ENCODE measurements around the gene PGPEP1. TPM values are rescaled to one million over a fixed set of nuclear protein-coding genes. Genes with fewer than 3 reads are reported as not detected.

The PGPEP1 gene
- total RNA-seq, 1 donor from 2014 or later = 49.6 TPM

GRCh38 chr19:18384775-18385174 lies 44.4 kb downstream of the PGPEP1 start:
- intact Hi-C loops (cut with DNase I) = no loop called here
- DNase-seq (ENCODE audit: low spot score) (no peak), ATAC-seq (no peak)

DNA sequence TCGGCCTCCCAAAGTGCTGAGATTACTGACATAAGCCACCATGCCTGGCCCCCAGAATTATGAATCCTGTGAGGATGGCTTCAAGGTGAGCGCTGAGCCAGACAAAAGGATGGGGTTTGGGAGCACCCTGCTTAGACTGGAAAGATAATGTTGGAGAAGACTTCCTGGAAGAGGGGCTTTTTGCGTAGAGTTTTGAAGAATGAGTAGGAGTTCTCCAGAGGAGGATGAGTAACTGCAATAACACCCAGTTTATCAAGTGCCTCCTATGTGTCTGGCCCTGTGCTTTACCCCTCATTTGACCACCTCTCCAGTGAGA lies 44.9 kb downstream of the PGPEP1 start:
- intact Hi-C loops (cut with DNase I) = no loop called here
- DNase-seq (ENCODE audit: low spot score) (no peak), ATAC-seq (no peak)

- peak; percentile 82 for DNase-seq (ENCODE audit: low spot score)
Observed at GRCh38 chr19:18385675-18386542, 45.5 kb downstream of the PGPEP1 start, which contains the start of gene GDF15. TSS of gene GDF15 (plus strand) at chr19:18386158. CDS start at chr19:18386190, 32 bp downstream.

GRCh38 chr19:18386543-18387271 lies 46.3 kb downstream of the PGPEP1 start:
- intact Hi-C loops (cut with DNase I) = no loop called here
- ATAC-seq (peak; percentile 62), DNase-seq (ENCODE audit: low spot score) (no peak)

More at GRCh38 chr19:18385675-18386542, 45.5 kb downstream of the PGPEP1 start, which contains the start of gene GDF15:
- peak; percentile 70 for ATAC-seq
- intact Hi-C loops (cut with DNase I) = no loop called here

GRCh38 chr19:18388100-18388959 lies 47.9 kb downstream of the PGPEP1 start:
- ATAC-seq (peak; percentile 76), DNase-seq (ENCODE audit: low spot score) (peak; percentile 89)
- intact Hi-C loops (cut with DNase I) = no loop called here

GRCh38 chr19:18388960-18389725 lies 48.7 kb downstream of the PGPEP1 start:
- no peak for DNase-seq (ENCODE audit: low spot score)
- intact Hi-C loops (cut with DNase I) = no loop called here
- no peak for ATAC-seq

DNA sequence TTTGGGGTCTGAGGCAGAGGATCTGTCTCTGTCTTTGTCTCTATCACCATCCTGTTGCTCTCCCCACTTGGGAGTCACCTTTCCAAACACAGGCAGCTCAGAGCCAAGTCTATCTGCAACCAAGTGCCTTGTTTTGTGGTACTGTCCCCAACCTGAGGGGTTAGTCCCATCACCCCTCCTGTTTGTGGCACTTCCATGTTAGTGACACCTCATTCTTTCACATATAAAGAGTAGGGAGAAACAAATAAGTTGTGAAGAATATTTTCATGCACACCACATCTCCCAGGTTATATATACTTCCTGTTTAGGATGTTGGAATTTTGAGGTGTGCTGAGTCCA lies 49.3 kb downstream of the PGPEP1 start:
- intact Hi-C loops (cut with DNase I) = no loop called here
- no peak for ATAC-seq
- DNase-seq (ENCODE audit: low spot score) = no peak

DNA sequence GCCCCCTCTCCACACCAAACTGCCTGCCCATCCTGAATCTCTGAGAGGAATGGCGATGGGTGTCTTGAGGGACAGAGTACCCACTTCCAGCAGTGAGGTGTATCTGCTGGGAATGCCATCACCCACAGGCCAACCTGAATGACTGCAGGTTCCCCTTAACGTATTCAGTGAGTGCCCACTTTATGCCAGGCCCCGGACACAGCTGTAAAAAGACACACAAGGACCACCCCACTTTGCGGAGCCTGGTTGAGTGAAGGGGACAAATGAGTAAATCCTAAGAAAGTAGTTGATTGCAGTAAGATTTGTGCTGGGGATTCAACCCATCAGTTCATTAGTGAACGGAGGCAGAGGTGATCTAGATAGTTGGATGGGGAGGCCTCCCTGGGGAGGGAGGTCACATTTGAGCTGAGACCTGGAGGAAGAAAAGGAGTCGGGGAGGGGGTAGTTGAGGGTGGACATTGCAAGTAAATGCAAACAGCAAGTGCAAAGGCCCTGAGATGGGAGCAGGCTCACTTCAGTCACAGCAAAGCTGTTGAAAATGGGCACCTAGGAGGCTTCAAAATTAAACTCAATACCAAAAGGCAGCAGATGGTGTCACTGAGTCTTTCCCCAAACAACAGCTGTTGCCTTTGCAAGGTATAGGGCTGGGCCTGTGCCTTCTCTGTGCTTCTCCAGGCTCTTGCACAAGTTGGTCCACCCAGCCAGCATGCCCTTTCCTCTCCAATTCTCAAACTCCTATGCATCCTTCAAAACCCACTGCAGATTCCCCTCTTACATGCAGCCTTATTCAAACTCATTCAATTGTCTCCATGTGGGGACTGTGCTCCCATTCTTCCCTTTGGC lies 49.9 kb downstream of the PGPEP1 start:
- DNase-seq (ENCODE audit: low spot score) (no peak), ATAC-seq (no peak)
- intact Hi-C loops (cut with DNase I) = no loop called here

DNA sequence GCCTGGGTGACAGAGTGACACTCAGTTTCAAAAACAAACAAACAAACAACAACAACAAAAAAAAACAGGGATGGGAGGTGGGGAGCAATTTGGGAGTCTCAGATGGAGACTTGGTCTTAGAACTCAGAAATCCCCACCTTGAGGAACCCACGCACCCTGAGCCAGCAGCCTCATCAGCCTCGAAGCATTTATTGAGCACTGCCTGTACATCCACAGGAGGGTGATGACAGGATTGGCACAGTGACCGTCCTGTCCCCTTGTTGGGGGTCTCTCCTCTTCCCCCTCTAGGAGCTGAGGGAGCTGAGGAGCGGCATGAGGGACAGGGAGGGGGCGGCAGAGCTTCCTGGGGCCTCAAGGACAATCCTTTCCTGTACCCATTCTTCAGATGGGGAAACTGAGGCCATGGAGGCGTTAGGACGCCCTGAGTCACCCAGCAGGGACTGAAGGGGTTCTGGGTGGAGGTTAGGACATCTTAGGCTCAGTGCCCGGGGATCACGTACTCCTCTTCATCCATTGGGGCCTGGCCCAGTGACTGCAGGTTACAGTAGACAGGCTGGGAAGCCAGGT lies 51.2 kb downstream of the PGPEP1 start:
- intact Hi-C loops (cut with DNase I) = no loop called here
- no peak for ATAC-seq

GRCh38 chr19:18392417-18392816 lies 52.0 kb downstream of the PGPEP1 start:
- ATAC-seq = peak; percentile 55
- intact Hi-C loops (cut with DNase I) = no loop called here
- DNase-seq (ENCODE audit: low spot score) = no peak

More for the DNA sequence above, 51.2 kb downstream of the PGPEP1 start:
- no peak for DNase-seq (ENCODE audit: low spot score)

GRCh38 chr19:18392926-18393325 lies 52.5 kb downstream of the PGPEP1 start:
- intact Hi-C loops (cut with DNase I) = no loop called here
- ATAC-seq = no peak
- no peak for DNase-seq (ENCODE audit: low spot score)

DNA sequence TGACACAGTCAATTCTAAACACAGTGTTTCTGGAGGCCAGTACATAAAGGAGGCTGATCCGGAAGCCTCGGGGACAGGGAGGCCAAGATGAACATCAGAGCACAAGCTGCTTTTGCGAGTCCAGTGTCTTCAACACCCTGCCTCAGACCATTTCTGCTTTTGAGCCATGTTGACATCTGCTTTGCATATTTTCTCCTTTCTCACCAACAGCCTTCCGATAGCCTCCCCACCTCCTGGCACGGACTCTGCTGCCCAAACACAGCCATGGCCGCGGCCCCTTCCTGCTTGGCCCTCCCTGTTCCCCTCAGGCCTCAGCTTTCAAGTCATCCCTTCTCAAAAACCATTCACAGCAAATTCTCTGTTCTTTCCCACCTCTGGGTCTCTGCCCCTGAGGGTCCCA lies 53.4 kb downstream of the PGPEP1 start:
- DNase-seq (ENCODE audit: low spot score) (no peak), ATAC-seq (peak; percentile 5)
- intact Hi-C loops (cut with DNase I) = no loop called here

GRCh38 chr19:18396471-18397241 lies 56.3 kb downstream of the PGPEP1 start:
- ATAC-seq = no peak

GRCh38 chr19:18397242-18398202 lies 57.1 kb downstream of the PGPEP1 start, which contains the start of gene LRRC25:
TSS of gene LRRC25 (minus strand) at chr19:18397622. CDS start at chr19:18396963, 659 bp downstream.
- DNase-seq (ENCODE audit: low spot score) = peak; percentile 70
- peak; percentile 64 for ATAC-seq
- intact Hi-C loops (cut with DNase I) = no loop called here

More at GRCh38 chr19:18396471-18397241, 56.3 kb downstream of the PGPEP1 start:
- no peak for DNase-seq (ENCODE audit: low spot score)
- intact Hi-C loops (cut with DNase I) = no loop called here

DNA sequence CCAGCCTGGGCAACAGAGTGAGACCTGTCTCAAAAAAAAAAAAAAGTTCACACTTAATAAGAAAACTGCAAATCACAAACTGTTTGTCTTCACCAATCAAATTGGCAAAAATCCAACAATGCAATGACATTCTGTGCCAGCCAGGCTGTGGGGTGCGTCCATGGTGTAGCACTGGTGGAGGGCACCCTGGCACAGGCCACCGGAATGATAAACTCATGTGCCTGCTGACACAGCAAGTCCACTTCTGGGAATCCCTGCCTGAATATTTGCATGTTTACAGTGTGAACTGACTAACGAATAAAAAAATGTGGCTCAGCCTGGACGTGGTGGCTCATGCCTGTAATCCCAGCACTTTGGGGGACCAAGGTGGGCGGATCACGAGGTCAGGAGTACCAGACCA lies 58.6 kb downstream of the PGPEP1 start:
- no peak for ATAC-seq
- intact Hi-C loops (cut with DNase I) = no loop called here

More for the DNA sequence above, 58.6 kb downstream of the PGPEP1 start:
- DNase-seq (ENCODE audit: low spot score) = no peak
